Hepatocyte (in vitro differentiated cells): ENCODE data around the gene AP1AR. TPM values are rescaled to one million over a fixed set of nuclear protein-coding genes. Genes with fewer than 3 reads are reported as not detected.

Experiments
- DNase-seq: peaks from one replicate; pipeline ENCODE4 v3.0.0-alpha.2; 2016; ENCODE audit warnings: low spot score
- H2AFZ ChIP-seq: fragments of 200-600 bp; sonication (generic); 2 replicates; pipeline ENCODE4 v1.6.0; 2016; ENCODE audit warnings: antibody characterized with exemption, mild to moderate bottlenecking
- H3K27ac ChIP-seq: fragments of 200-600 bp; sonication (generic); 2 replicates; pipeline ENCODE4 v1.5.1; 2016; ENCODE audit warnings: mild to moderate bottlenecking
- H3K27me3 ChIP-seq: fragments of 200-600 bp; sonication (generic); 2 replicates; pipeline ENCODE4 v1.6.1; 2016
- H3K36me3 ChIP-seq: fragments of 200-600 bp; sonication (generic); replicated peaks from 2 replicates; pipeline ENCODE4 v1.5.1; 2016; ENCODE audit warnings: low read depth; ENCODE audit not compliant: insufficient read depth
- H3K4me1 ChIP-seq: fragments of 200-600 bp; sonication (generic); 2 replicates; pipeline ENCODE4 v1.5.1; 2016; ENCODE audit warnings: mild to moderate bottlenecking, moderate library complexity; ENCODE audit not compliant: insufficient read depth
- H3K4me2 ChIP-seq: fragments of 200-600 bp; sonication (generic); 2 replicates; pipeline ENCODE4 v1.6.0; 2016
- H3K4me3 ChIP-seq: fragments of 200-600 bp; sonication (generic); 2 replicates; pipeline ENCODE4 v1.5.1; 2016; ENCODE audit warnings: mild to moderate bottlenecking
- H3K79me2 ChIP-seq: fragments of 200-600 bp; sonication (generic); 2 replicates; pipeline ENCODE4 v1.6.0; 2017; ENCODE audit warnings: mild to moderate bottlenecking
- H3K9me2 ChIP-seq: fragments of 200-600 bp; sonication (generic); replicated peaks from 2 replicates; pipeline ENCODE4 v1.6.0; 2017; ENCODE audit warnings: mild to moderate bottlenecking; ENCODE audit not compliant: insufficient read depth
- H3K9me3 ChIP-seq: fragments of 200-600 bp; sonication (generic); 2 replicates; pipeline ENCODE4 v1.5.1; 2016; ENCODE audit warnings: low read depth, mild to moderate bottlenecking
- H4K20me1 ChIP-seq: fragments of 200-600 bp; sonication (generic); 2 replicates; pipeline ENCODE4 v1.6.0; 2016; ENCODE audit warnings: mild to moderate bottlenecking; ENCODE audit not compliant: insufficient read depth, poor library complexity, severe bottlenecking
- CTCF ChIP-seq: fragments of 200-600 bp; sonication (generic); IDR thresholded peaks from 2 replicates; pipeline ENCODE4 v1.5.1; 2016; ENCODE audit warnings: antibody characterized with exemption, mild to moderate bottlenecking; ENCODE audit not compliant: poor library complexity
- EZH2 ChIP-seq: fragments of 200-600 bp; sonication (generic); IDR thresholded peaks from 2 replicates; pipeline ENCODE4 v1.6.1; 2016; ENCODE audit warnings: antibody characterized with exemption, mild to moderate bottlenecking, borderline replicate concordance
- EZH2phosphoT487 ChIP-seq: fragments of 200-600 bp; sonication (generic); IDR thresholded peaks from one replicate; pipeline ENCODE4 v1.6.1; 2018; ENCODE audit warnings: antibody characterized with exemption, mild to moderate bottlenecking, low read depth, moderate library complexity; ENCODE audit not compliant: unreplicated experiment, severe bottlenecking
- WGBS: methylation state at CpG from one replicate; pipeline ENCODE4 v1.1.6; 2016; ENCODE audit warnings: low lambda C conversion rate; ENCODE audit errors: missing lambda C conversion rate; 5-methylcytosine and 5-hydroxymethylcytosine counted together
- polyA plus RNA-seq: library from polyadenylated mRNA; unstranded; fragments of >200 nt; fragmentation: Nextera tagmentation; extraction: Ambion mirVana; gene quantifications from 2 replicates; pipeline ENCODE4 v1.2.1, GENCODE V29; 2016
- total RNA-seq: library from RNA; depleted of rRNA; stranded (reverse); fragments of >200 nt; gene quantifications from 2 replicates; pipeline ENCODE4 v1.2.3, GENCODE V29; 2014

The AP1AR gene
- total and polyA plus RNA-seq, 2 experiments from 2014 or later = 22.6 to 48.1 TPM

- Histone ChIP-seq H3K27ac (no peak overlapping the region), H2AFZ (no peak overlapping the region), H3K4me2 (no peak overlapping the region), H3K4me1 (no peaks in the 10 kb centered on the region), H3K36me3 (no peaks in the 10 kb centered on the region), H3K9me2 (no peaks in the 10 kb centered on the region), H3K79me2 (no peaks in the 10 kb centered on the region), H4K20me1 (no peaks in the 10 kb centered on the region), H3K27me3 (no peaks in the 10 kb centered on the region), H3K4me3 (no peak overlapping the region), H3K9me3 (no peaks in the 10 kb centered on the region)
- no peak for DNase-seq
- TF ChIP-seq EZH2 (no peak), CTCF (peak; percentile 21)
- 50% methylated on average over 2 of the region's 2 CpGs for WGBS
Observed at GRCh38 chr4:112189754-112190153, 41.8 kb upstream of the AP1AR start.

- H3K27ac ChIP-seq = no peak overlapping the region
- H3K9me3 ChIP-seq = no peaks in the 10 kb centered on the region
- no peaks in the 10 kb centered on the region for H3K4me1 ChIP-seq
- H2AFZ ChIP-seq = no peak overlapping the region
- WGBS = 95% methylated on average over 8 of the region's 8 CpGs
- no peaks in the 10 kb centered on the region for H3K9me2 ChIP-seq
- no peaks in the 10 kb centered on the region for H3K36me3 ChIP-seq
- H4K20me1 ChIP-seq = no peaks in the 10 kb centered on the region
- DNase-seq = no peak
- TF ChIP-seq EZH2phosphoT487 (no peak), EZH2 (no peak), CTCF (no peak)
- H3K4me3 ChIP-seq = no peak overlapping the region
- no peak overlapping the region for H3K4me2 ChIP-seq
- no peaks in the 10 kb centered on the region for H3K27me3 ChIP-seq
- H3K79me2 ChIP-seq = no peaks in the 10 kb centered on the region
Observed at GRCh38 chr4:112190684-112191083, 40.9 kb upstream of the AP1AR start.

- Histone ChIP-seq H3K27ac (no peak overlapping the region), H4K20me1 (no peaks in the 10 kb centered on the region), H3K9me2 (no peaks in the 10 kb centered on the region), H2AFZ (no peak overlapping the region), H3K79me2 (no peaks in the 10 kb centered on the region), H3K36me3 (no peaks in the 10 kb centered on the region), H3K4me2 (no peak overlapping the region), H3K4me3 (no peak overlapping the region), H3K27me3 (no peaks in the 10 kb centered on the region), H3K9me3 (no peaks in the 10 kb centered on the region), H3K4me1 (no peaks in the 10 kb centered on the region)
- TF ChIP-seq EZH2phosphoT487 = no peak
- no peak for TF ChIP-seq CTCF
- no peak for TF ChIP-seq EZH2
- no peak for DNase-seq
- WGBS = 67% methylated on average over 1 of the region's 1 CpG
Observed at GRCh38 chr4:112196461-112196860, 35.1 kb upstream of the AP1AR start.

- H2AFZ ChIP-seq = no peak overlapping the region
- no peaks in the 10 kb centered on the region for H3K79me2 ChIP-seq
- TF ChIP-seq EZH2 = no peak
- TF ChIP-seq CTCF = no peak
- TF ChIP-seq EZH2phosphoT487 = no peak
- H3K4me3 ChIP-seq = no peak overlapping the region
- H3K36me3 ChIP-seq = no peaks in the 10 kb centered on the region
- no peak overlapping the region for H3K27ac ChIP-seq
- no peaks in the 10 kb centered on the region for H4K20me1 ChIP-seq
- peaks cover 4% of the 10 kb centered on the region for H3K4me1 ChIP-seq
- no peaks in the 10 kb centered on the region for H3K27me3 ChIP-seq
- no peaks in the 10 kb centered on the region for H3K9me2 ChIP-seq
- DNase-seq = no peak
- H3K4me2 ChIP-seq = no peak overlapping the region
- WGBS = 73% methylated on average over 1 of the region's 1 CpG
- no peaks in the 10 kb centered on the region for H3K9me3 ChIP-seq
Observed at GRCh38 chr4:112199041-112199440, 32.5 kb upstream of the AP1AR start.
